ENCODE data around the gene COL20A1.

Gene COL20A1

DNA sequence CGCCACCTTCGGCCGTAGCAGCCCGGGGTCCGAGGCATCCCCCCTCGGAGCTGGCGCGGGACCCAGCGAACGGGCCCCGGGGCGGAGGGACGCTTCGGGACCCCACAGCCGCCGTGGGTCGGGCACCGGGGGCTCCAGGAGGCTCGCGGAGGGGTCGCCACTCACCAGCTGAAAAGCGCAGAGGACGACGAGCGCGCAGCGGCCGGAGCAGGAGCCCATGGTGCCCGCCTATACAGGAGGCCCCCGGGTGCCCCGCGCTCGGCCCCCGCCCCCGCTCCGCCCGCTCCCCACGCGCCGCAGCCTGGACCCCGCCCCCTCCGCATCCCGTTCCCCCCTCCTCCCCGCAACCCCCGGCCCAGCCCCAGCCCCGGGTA, 38.8 kb upstream of the COL20A1 start, which contains the start of gene NKAIN4 (continued):
- no peak for TF ChIP-seq PATZ1 (CRISPR knock-in tag; IDR thresholded peaks at IDR 0.05; ENCODE audit: borderline replicate concordance)
- TF ChIP-seq BACH2 (CRISPR knock-in tag; IDR thresholded peaks at IDR 0.05; ENCODE audit: borderline replicate concordance) = no peak
- no peak for TF ChIP-seq SNAI2 (CRISPR knock-in tag; IDR thresholded peaks at IDR 0.05)
- no peak for TF ChIP-seq OSR1 (CRISPR knock-in tag; IDR thresholded peaks at IDR 0.05)

DNA sequence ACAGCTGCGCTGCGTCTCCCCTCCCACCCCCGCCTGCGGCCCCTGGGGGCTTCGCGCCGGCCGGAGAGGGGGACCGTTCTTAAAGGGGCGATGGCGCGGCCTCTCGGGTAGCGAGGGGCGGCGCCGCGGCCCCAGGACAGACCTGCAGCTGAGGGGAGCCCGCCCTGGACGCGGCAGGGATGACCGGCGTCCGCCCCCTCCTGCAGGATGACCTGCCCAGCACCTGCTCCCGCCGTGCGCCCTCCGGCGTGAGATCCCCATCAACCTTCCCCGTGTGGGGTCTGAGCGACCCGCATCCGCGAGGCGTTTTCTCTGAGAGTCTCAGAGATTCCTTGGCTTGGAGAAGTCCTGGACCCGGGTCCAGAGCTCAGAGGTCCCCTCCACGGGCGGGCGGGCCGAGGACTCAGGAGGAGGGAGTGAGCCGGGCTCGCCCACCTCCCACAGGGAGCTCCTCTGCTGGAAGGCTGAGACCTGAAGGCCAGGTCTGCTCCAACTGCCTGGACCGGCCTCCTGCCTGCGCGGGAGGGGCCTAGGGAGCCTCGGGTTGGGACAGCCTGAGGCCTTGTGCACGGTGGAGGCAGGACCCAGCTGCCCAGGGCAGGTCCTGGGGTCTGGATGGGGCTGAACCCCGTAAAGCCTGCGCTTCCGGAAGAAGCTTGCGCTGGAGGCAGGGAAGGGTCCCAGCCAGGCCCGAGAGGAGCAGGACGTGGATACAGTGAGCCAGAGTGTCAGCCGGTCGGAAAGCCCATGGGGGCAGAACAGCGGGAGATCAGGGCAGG, 38.2 kb upstream of the COL20A1 start:
- ATAC-seq = no peak
- TF ChIP-seq ISL1 (CRISPR knock-in tag; IDR thresholded peaks at IDR 0.05) (no peak), TCF4 (CRISPR knock-in tag; IDR thresholded peaks at IDR 0.05; ENCODE audit: borderline replicate concordance) (no peak), OSR1 (CRISPR knock-in tag; IDR thresholded peaks at IDR 0.05) (no peak), PATZ1 (CRISPR knock-in tag; IDR thresholded peaks at IDR 0.05; ENCODE audit: borderline replicate concordance) (no peak), ZFP3 (CRISPR knock-in tag; IDR thresholded peaks at IDR 0.05) (no peak), ESRRG (CRISPR knock-in tag; IDR thresholded peaks at IDR 0.05) (no peak), TSHZ2 (CRISPR knock-in tag; IDR thresholded peaks at IDR 0.05) (no peak)

DNA sequence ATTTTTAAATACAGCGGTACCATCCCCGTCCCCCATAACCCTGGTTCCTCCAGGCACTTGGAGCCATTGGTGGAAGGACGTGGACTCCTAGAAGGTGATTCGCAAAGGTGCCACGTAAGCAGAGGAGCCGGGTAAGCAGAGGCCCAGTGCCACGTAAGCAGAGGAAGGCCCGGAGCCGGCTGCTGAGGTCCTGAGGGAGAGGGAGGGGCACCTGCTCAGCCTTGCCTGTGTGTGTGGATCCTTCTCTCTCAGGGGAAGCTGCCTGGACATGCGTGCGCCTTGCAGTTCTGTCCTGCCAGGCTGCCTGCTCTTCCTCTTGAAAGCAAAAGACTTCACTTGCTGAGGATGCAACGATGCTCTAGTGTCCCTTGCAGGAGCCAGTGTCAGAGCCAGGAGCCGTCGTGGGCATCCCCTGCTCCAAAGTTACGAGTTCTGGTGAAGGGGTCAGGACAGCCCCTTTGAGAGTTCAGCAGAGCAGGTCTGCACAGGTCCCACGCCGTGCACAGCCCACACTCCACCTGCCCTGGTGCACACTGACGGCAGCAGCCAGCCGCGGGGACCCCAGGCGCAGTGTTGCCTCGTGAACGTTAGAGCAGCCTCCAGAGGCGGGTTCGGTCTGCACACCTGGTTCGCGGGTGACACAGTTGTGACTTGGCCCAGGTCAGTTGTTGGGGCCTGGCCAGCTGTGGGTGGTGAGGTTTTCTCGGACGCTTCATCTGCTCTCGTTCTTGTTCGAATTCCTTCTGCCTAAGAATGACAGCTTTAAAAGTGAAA, 36.9 kb upstream of the COL20A1 start:
- TF ChIP-seq BACH2 (CRISPR knock-in tag; IDR thresholded peaks at IDR 0.05; ENCODE audit: borderline replicate concordance) (no peak), TCF4 (CRISPR knock-in tag; IDR thresholded peaks at IDR 0.05; ENCODE audit: borderline replicate concordance) (no peak), ZFP30 (CRISPR knock-in tag; IDR thresholded peaks at IDR 0.05) (no peak), RARB (CRISPR knock-in tag; IDR thresholded peaks at IDR 0.05) (no peak), ISL1 (CRISPR knock-in tag; IDR thresholded peaks at IDR 0.05) (no peak)
- no peak for ATAC-seq

GRCh38 chr20:63256954-63257353, 36.0 kb upstream of the COL20A1 start:
- no peak for ATAC-seq
- TF ChIP-seq RARB (CRISPR knock-in tag; IDR thresholded peaks at IDR 0.05) (no peak), ZC3H10 (CRISPR knock-in tag; IDR thresholded peaks at IDR 0.05) (no peak), PATZ1 (CRISPR knock-in tag; IDR thresholded peaks at IDR 0.05; ENCODE audit: borderline replicate concordance) (no peak), ESRRG (CRISPR knock-in tag; IDR thresholded peaks at IDR 0.05) (no peak), ZNF70 (CRISPR knock-in tag; IDR thresholded peaks at IDR 0.05) (no peak), ZNF8 (CRISPR knock-in tag; IDR thresholded peaks at IDR 0.05) (no peak), ZNF565 (CRISPR knock-in tag; conservative IDR thresholded peaks at IDR 0.05; ENCODE audit: low read depth) (no peak), CSRNP3 (CRISPR knock-in tag; IDR thresholded peaks at IDR 0.05) (no peak)
